Neutrophil (primary cell): ENCODE measurements around the gene KLK4.

Source experiments
- H3K27ac ChIP-seq: fragments of 200-600 bp; sonication (generic); 2 replicates; pipeline ENCODE4 v1.5.1; 2016; ENCODE audit warnings: mild to moderate bottlenecking, moderate library complexity
- H3K27me3 ChIP-seq: fragments of 200-600 bp; sonication (generic); 2 replicates; pipeline ENCODE4 v1.6.0; 2016; ENCODE audit warnings: mild to moderate bottlenecking
- H3K36me3 ChIP-seq: fragments of 200-600 bp; sonication (generic); 2 replicates; pipeline ENCODE4 v1.5.1; 2017
- H3K4me1 ChIP-seq, 2 experiments: fragments of 200-600 bp in 1 of 2; sonication (generic) in 1 of 2; 1 replicate in 1 of 2; 2 replicates in 1 of 2; pipeline versions ENCODE4 v1.5.1 to v1.6.1; 2013 to 2016; ENCODE audit warnings: low read depth in 1 of 2, low read length in 1 of 2, mild to moderate bottlenecking in 1 of 2, moderate library complexity in 1 of 2; ENCODE audit not compliant: control insufficient read depth in 1 of 2, insufficient read depth in 1 of 2
- H3K4me3 ChIP-seq, 2 experiments: fragments of 200-600 bp in 1 of 2; sonication (generic) in 1 of 2; 1 replicate in 1 of 2; 2 replicates in 1 of 2; pipeline ENCODE4 v1.5.1; 2013 to 2016; ENCODE audit warnings: low read depth in 1 of 2, low read length in 1 of 2, mild to moderate bottlenecking in 1 of 2, moderate library complexity in 1 of 2
- H3K9me3 ChIP-seq: fragments of 200-600 bp; sonication (generic); 2 replicates; pipeline ENCODE4 v1.5.1; 2016
- TF ChIP-seq, protein P1 (sequence below): fragments of 200-600 bp; sonication (generic); IDR thresholded peaks from 2 replicates; pipeline ENCODE4 v1.5.1; 2016; ENCODE audit warnings: antibody characterized with exemption

KLK4 gene

DNA sequence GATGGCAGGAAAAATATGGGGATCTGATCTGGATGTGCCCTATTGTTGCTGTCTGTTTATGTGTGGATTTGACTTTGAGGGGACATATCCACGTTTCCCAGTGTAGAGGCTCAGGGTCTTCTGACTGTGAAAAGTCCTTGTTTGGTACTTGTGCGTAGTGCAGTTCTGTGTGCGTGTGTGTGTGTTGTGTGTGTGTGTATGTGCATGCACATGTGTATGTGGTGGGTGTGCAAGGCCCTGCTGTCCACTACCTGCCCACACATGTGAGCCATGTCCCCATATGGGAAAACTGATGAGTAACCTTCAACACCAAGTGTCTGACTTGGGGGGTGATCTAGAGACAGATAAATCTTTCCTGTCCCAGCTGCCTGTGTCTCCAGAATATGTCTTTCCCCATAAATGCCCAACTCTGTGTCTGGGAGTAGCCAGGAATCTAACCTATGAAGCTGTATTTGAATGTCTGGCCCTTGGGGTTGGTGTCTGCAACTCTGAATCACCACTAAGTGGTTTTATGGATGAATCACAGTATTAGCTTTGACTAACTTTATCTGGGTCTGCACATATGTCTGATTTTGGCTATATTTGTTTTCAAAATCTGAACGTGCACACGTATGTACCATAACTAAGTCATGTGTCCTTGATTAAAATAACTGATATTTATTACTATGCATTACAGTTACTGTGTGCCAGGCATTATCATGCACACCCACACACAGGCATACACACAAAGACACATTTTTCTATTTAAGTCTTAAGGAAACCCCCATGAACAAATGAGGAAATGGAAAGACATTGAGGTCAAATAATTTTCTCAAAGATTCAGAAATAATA lies 20.6 kb downstream of the KLK4 start:
- H3K4me3 ChIP-seq: no peak overlapping the region
- TF ChIP-seq, protein P1, sequence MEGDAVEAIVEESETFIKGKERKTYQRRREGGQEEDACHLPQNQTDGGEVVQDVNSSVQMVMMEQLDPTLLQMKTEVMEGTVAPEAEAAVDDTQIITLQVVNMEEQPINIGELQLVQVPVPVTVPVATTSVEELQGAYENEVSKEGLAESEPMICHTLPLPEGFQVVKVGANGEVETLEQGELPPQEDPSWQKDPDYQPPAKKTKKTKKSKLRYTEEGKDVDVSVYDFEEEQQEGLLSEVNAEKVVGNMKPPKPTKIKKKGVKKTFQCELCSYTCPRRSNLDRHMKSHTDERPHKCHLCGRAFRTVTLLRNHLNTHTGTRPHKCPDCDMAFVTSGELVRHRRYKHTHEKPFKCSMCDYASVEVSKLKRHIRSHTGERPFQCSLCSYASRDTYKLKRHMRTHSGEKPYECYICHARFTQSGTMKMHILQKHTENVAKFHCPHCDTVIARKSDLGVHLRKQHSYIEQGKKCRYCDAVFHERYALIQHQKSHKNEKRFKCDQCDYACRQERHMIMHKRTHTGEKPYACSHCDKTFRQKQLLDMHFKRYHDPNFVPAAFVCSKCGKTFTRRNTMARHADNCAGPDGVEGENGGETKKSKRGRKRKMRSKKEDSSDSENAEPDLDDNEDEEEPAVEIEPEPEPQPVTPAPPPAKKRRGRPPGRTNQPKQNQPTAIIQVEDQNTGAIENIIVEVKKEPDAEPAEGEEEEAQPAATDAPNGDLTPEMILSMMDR: no peak
- H3K4me1 ChIP-seq: no peaks in the 10 kb centered on the region
- no peaks in the 10 kb centered on the region for H3K36me3 ChIP-seq
- no peak overlapping the region for H3K27ac ChIP-seq
- H3K27me3 ChIP-seq: peaks cover 21% of the 10 kb centered on the region
- H3K9me3 ChIP-seq: no peaks in the 10 kb centered on the region

DNA sequence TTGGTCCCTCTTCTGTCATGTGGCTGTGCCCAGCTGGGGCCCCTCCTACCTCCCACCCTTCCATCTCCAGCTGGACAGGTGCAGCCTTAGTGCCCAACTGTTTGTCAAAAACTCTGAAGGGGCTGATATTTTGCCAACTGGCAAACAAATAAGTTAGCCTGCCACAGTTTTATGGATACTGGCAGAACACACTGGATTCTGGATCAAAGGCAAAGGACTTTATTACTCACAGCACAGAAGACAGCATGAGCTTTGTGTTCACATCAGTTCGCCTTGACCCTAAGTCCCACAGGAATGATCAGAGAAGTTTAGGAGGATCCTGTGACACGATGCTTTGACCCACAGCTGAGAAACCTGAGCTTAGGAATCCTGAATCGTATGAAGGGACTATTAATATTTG lies 21.6 kb downstream of the KLK4 start:
- no peak overlapping the region for H3K27ac ChIP-seq
- no peaks in the 10 kb centered on the region for H3K4me1 ChIP-seq
- TF ChIP-seq, protein P1: no peak
- peaks cover 28% of the 10 kb centered on the region for H3K27me3 ChIP-seq
- no peak overlapping the region for H3K4me3 ChIP-seq
- H3K36me3 ChIP-seq: no peaks in the 10 kb centered on the region
- H3K9me3 ChIP-seq: no peaks in the 10 kb centered on the region

DNA sequence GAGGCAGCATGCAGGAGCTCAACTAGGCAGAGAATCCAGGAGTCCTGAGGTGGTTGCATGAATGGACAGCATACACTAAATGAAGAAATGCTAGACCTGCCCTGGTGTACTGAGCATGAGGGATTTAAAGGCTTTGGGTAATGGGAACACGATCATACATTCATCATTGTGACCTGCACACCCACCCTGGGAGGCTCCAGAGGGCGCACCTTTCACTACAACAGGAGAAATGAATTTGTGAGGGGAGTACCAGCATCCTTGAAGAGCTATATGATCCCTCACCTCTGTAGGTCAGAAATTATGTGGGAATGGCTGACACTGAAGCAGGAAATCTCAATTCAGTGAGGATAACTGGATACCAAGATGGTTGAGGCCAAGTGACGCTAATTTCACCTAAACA lies 29.0 kb downstream of the KLK4 start:
- peaks cover 41% of the 10 kb centered on the region for H3K27me3 ChIP-seq
- TF ChIP-seq, protein P1: no peak
- no peak overlapping the region for H3K4me3 ChIP-seq

DNA sequence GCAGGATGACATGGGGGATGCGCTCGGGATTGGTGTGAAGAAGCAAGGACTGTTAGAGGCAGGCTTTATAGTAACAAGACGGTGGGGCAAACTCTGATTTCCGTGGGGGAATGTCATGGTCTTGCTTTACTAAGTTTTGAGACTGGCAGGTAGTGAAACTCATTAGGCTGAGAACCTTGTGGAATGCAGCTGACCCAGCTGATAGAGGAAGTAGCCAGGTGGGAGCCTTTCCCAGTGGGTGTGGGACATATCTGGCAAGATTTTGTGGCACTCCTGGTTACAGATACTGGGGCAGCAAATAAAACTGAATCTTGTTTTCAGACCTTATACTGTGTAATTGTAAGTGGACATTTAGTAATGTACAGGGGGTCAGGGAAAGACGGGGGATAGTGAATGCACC lies 31.0 kb downstream of the KLK4 start:
- H3K27ac ChIP-seq: no peak overlapping the region
- TF ChIP-seq, protein P1: no peak

More for the DNA sequence above, 29.0 kb downstream of the KLK4 start:
- no peaks in the 10 kb centered on the region for H3K36me3 ChIP-seq
- H3K4me1 ChIP-seq: no peaks in the 10 kb centered on the region
- H3K9me3 ChIP-seq: no peaks in the 10 kb centered on the region
- H3K27ac ChIP-seq: no peak overlapping the region

DNA sequence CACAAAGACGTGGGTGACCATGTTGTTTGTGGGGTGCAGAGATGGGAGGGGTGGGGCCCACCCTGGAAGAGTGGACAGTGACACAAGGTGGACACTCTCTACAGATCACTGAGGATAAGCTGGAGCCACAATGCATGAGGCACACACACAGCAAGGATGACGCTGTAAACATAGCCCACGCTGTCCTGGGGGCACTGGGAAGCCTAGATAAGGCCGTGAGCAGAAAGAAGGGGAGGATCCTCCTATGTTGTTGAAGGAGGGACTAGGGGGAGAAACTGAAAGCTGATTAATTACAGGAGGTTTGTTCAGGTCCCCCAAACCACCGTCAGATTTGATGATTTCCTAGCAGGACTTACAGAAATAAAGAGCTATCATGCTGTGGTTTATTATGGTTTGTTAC lies 32.3 kb downstream of the KLK4 start:
- Histone ChIP-seq H3K36me3 (no peaks in the 10 kb centered on the region), H3K27ac (no peak overlapping the region), H3K4me1 (no peaks in the 10 kb centered on the region), H3K27me3 (peaks cover 46% of the 10 kb centered on the region), H3K9me3 (no peaks in the 10 kb centered on the region), H3K4me3 (no peak overlapping the region)
- TF ChIP-seq, protein P1: no peak

More for the DNA sequence above, 31.0 kb downstream of the KLK4 start:
- no peak overlapping the region for H3K4me3 ChIP-seq
- no peaks in the 10 kb centered on the region for H3K4me1 ChIP-seq
- H3K9me3 ChIP-seq: no peaks in the 10 kb centered on the region
- no peaks in the 10 kb centered on the region for H3K36me3 ChIP-seq
- peaks cover 49% of the 10 kb centered on the region for H3K27me3 ChIP-seq
